ENCODE data around the gene EVA1A. TPM values are rescaled to one million over a fixed set of nuclear protein-coding genes. Genes with fewer than 3 reads are reported as not detected.

Gene EVA1A
- total and polyA plus RNA-seq, 8 donors: 1.3 to 4.7 (median 2.4) TPM; not detected in 3

GRCh38 chr2:75595541-75596395 is 35.0 kb upstream of the EVA1A start:
- 61 to 82% (median 69%) methylated on average over 1 of the region's 1 CpG for WGBS, 5 donors
- Histone ChIP-seq H3K9me3 (no peaks in the 10 kb centered on the region), H3K36me3 (no peaks in the 10 kb centered on the region), H3K27me3 (no peaks in the 10 kb centered on the region), H3K4me3 (no peak overlapping the region), H3K4me1 (no peaks in the 10 kb centered on the region), H3K27ac (no peak overlapping the region)
- TF ChIP-seq POLR2AphosphoS5 (IDR thresholded peaks at IDR 0.05) (no peak), EP300 (IDR thresholded peaks at IDR 0.05) (no peak), CTCF (IDR thresholded peaks at IDR 0.05) (no peak), POLR2A (IDR thresholded peaks at IDR 0.05) (no peak)
- no peak for DNase-seq
- intact Hi-C loops (cut with DNase I; ENCODE audit: low total_unique reads): no loop called here

GRCh38 chr2:75594596-75594995 is 33.9 kb upstream of the EVA1A start:
- no peak for DNase-seq
- H3K4me1 ChIP-seq: no peaks in the 10 kb centered on the region
- intact Hi-C loops (cut with DNase I; ENCODE audit: low total_unique reads): no loop called here
- 61 to 74% (median 65%) methylated on average over 3 of the region's 3 CpGs for WGBS, 5 donors
- H3K27me3 ChIP-seq: no peaks in the 10 kb centered on the region
- H3K36me3 ChIP-seq: no peaks in the 10 kb centered on the region
- H3K4me3 ChIP-seq: no peak overlapping the region
- H3K27ac ChIP-seq: no peak overlapping the region
- TF ChIP-seq EP300 (IDR thresholded peaks at IDR 0.05) (no peak), POLR2AphosphoS5 (IDR thresholded peaks at IDR 0.05) (no peak), CTCF (IDR thresholded peaks at IDR 0.05) (no peak), POLR2A (IDR thresholded peaks at IDR 0.05) (no peak)
- no peaks in the 10 kb centered on the region for H3K9me3 ChIP-seq

- H3K9me3 ChIP-seq: no peaks in the 10 kb centered on the region
- no peaks in the 10 kb centered on the region for H3K27me3 ChIP-seq
- no peak for DNase-seq
- no peak overlapping the region for H3K4me3 ChIP-seq
- TF ChIP-seq POLR2A (IDR thresholded peaks at IDR 0.05) (no peak), CTCF (IDR thresholded peaks at IDR 0.05) (no peak), EP300 (IDR thresholded peaks at IDR 0.05) (no peak), POLR2AphosphoS5 (IDR thresholded peaks at IDR 0.05) (no peak)
- WGBS, 5 donors: 60 to 80% (median 71%) methylated on average over 5 of the region's 5 CpGs
- H3K36me3 ChIP-seq: no peaks in the 10 kb centered on the region
- H3K27ac ChIP-seq: no peak overlapping the region
- intact Hi-C loops (cut with DNase I; ENCODE audit: low total_unique reads): no loop called here
- H3K4me1 ChIP-seq: no peaks in the 10 kb centered on the region
These were observed 32.1 kb upstream of the EVA1A start for GRCh38 chr2:75592888-75593287.

- no peak for TF ChIP-seq POLR2AphosphoS5 (IDR thresholded peaks at IDR 0.05)
- TF ChIP-seq EP300 (IDR thresholded peaks at IDR 0.05): no peak
- DNase-seq: no peak
- WGBS, 5 donors: 57 to 71% (median 65%) methylated on average over 4 of the region's 4 CpGs
- no peaks in the 10 kb centered on the region for H3K36me3 ChIP-seq
- no peaks in the 10 kb centered on the region for H3K9me3 ChIP-seq
- H3K27me3 ChIP-seq: no peaks in the 10 kb centered on the region
- H3K4me3 ChIP-seq: no peak overlapping the region
- no peaks in the 10 kb centered on the region for H3K4me1 ChIP-seq
- H3K27ac ChIP-seq: no peak overlapping the region
- intact Hi-C loops (cut with DNase I; ENCODE audit: low total_unique reads): no loop called here
These were observed 31.3 kb upstream of the EVA1A start for GRCh38 chr2:75592030-75592429.

Data from stomach (tissue), 9 donors.